Liver (tissue), 9 donors: Measurements from ENCODE around the gene UNC5B. TPM values are rescaled to one million over a fixed set of nuclear protein-coding genes. Genes with fewer than 3 reads are reported as not detected.

ENCODE experiments used
- DNase-seq: peaks from one replicate; pipeline ENCODE4 v3.0.0-alpha.2; 2017; ENCODE audit warnings: low spot score
- H3K27ac ChIP-seq, 2 donors: one replicate each; pipeline ENCODE4 v1.7.0; 2013; ENCODE audit warnings: inconsistent platforms in 2 of 2, low read length in 2 of 2, control low read depth in 1 of 2, low read depth in 1 of 2, mild to moderate bottlenecking in 1 of 2
- H3K27me3 ChIP-seq, 4 donors: one replicate each; pipeline versions ENCODE4 v1.6.1 to v1.7.0; 2013; ENCODE audit warnings: low read length in 3 of 4, inconsistent platforms in 1 of 4, mild to moderate bottlenecking in 1 of 4, moderate library complexity in 1 of 4; ENCODE audit not compliant: control insufficient read depth in 4 of 4, insufficient read depth in 4 of 4
- H3K36me3 ChIP-seq, 4 donors: one replicate each; pipeline versions ENCODE4 v1.6.1 to v1.7.0; 2013; ENCODE audit warnings: low read length in 3 of 4, mild to moderate bottlenecking in 3 of 4, low read depth in 1 of 4, moderate library complexity in 1 of 4; ENCODE audit not compliant: control insufficient read depth in 4 of 4, insufficient read depth in 3 of 4
- H3K4me1 ChIP-seq, 4 donors: one replicate each; pipeline versions ENCODE4 v1.6.1 to v1.7.0; 2013; ENCODE audit warnings: low read length in 3 of 4, mild to moderate bottlenecking in 3 of 4, moderate library complexity in 1 of 4; ENCODE audit not compliant: control insufficient read depth in 4 of 4, insufficient read depth in 4 of 4
- H3K4me3 ChIP-seq, 3 donors: one replicate each; pipeline versions ENCODE4 v1.6.1 to v1.7.0; 2013; ENCODE audit warnings: low read length in 3 of 3, control low read depth in 1 of 3, low read depth in 1 of 3, mild to moderate bottlenecking in 1 of 3
- H3K9ac ChIP-seq, 2 donors: one replicate each; pipeline ENCODE4 v1.7.0; 2013; ENCODE audit warnings: low read length in 2 of 2, mild to moderate bottlenecking in 2 of 2, moderate library complexity in 2 of 2, control low read depth in 1 of 2, low read depth in 1 of 2
- H3K9me3 ChIP-seq, 4 donors: one replicate each; pipeline versions ENCODE4 v1.6.1 to v1.7.0; 2013; ENCODE audit warnings: low read length in 3 of 4; ENCODE audit not compliant: control insufficient read depth in 4 of 4
- ATF3 ChIP-seq: IDR thresholded peaks from 2 replicates; pipeline ENCODE4 v1.6.1; 2016; ENCODE audit warnings: antibody characterized with exemption
- EGR1 ChIP-seq, 2 donors: IDR thresholded peaks; 2 replicates each; pipeline ENCODE4 v1.6.1; 2016 to 2018; ENCODE audit warnings: antibody characterized with exemption in 2 of 2, low read depth in 2 of 2
- FOXA1 ChIP-seq: IDR thresholded peaks from 2 replicates; pipeline ENCODE4 v1.6.1; 2016; ENCODE audit warnings: antibody characterized with exemption
- FOXA2 ChIP-seq: IDR thresholded peaks from 2 replicates; pipeline ENCODE4 v1.6.1; 2016; ENCODE audit warnings: antibody characterized with exemption
- GABPA ChIP-seq, 2 donors: IDR thresholded peaks in 1 of 2; conservative IDR thresholded peaks in 1 of 2; 2 replicates each; pipeline ENCODE4 v1.6.1; 2016; ENCODE audit warnings: antibody characterized with exemption in 2 of 2, mild to moderate bottlenecking in 1 of 2, moderate library complexity in 1 of 2
- HNF4A ChIP-seq, 2 donors: conservative IDR thresholded peaks; 2 replicates each; pipeline ENCODE4 v1.6.1; 2016; ENCODE audit warnings: antibody characterized with exemption in 2 of 2, mild to moderate bottlenecking in 2 of 2
- HNF4G ChIP-seq: IDR thresholded peaks from 2 replicates; pipeline ENCODE4 v1.6.1; 2016; ENCODE audit warnings: antibody characterized with exemption
- JUND ChIP-seq, 2 donors: IDR thresholded peaks; 2 replicates each; pipeline ENCODE4 v1.6.1; 2016; ENCODE audit warnings: antibody characterized with exemption in 2 of 2
- NR2F2 ChIP-seq: IDR thresholded peaks from 2 replicates; pipeline ENCODE4 v1.6.1; 2016; ENCODE audit warnings: antibody characterized with exemption
- RXRA ChIP-seq, 2 donors: IDR thresholded peaks; 2 replicates each; pipeline ENCODE4 v1.6.1; 2017 to 2018; ENCODE audit warnings: antibody characterized with exemption in 2 of 2, mild to moderate bottlenecking in 1 of 2
- SP1 ChIP-seq: IDR thresholded peaks from 2 replicates; pipeline ENCODE4 v1.6.1; 2018; ENCODE audit warnings: antibody characterized with exemption, mild to moderate bottlenecking
- TAF1 ChIP-seq: conservative IDR thresholded peaks from 2 replicates; pipeline ENCODE4 v1.6.1; 2016; ENCODE audit warnings: antibody characterized with exemption, mild to moderate bottlenecking
- YY1 ChIP-seq: IDR thresholded peaks from 2 replicates; pipeline ENCODE4 v1.6.1; 2016; ENCODE audit warnings: antibody characterized with exemption, mild to moderate bottlenecking
- ZBTB33 ChIP-seq: IDR thresholded peaks from 2 replicates; pipeline ENCODE4 v1.6.1; 2016; ENCODE audit warnings: antibody characterized with exemption
- WGBS: extraction: QIAGEN DNeasy Blood & Tissue Kit; methylation state at CpG from one replicate; pipeline ENCODE4 v1.1.7; 2013; 5-methylcytosine and 5-hydroxymethylcytosine counted together
- polyA plus RNA-seq, 2 donors: library from polyadenylated mRNA; stranded (reverse) in 1 of 2; unstranded in 1 of 2; fragments of 200-250 nt in 1 of 2; fragments of >200 nt in 1 of 2; fragmentation: Nextera tagmentation in 1 of 2; extraction: Ambion mirVana in 1 of 2; gene quantifications; one replicate each; pipeline versions ENCODE4 v1.2.1 to v1.2.3, GENCODE V29; 2013 to 2015
- total RNA-seq, 2 donors: library from RNA; depleted of rRNA; stranded (reverse); fragments of >200 nt; gene quantifications; one replicate each; pipeline ENCODE4 v1.2.3, GENCODE V29; 2014
- TF ChIP-seq, protein P1 (sequence below): fragments of 150-350 bp; IDR thresholded peaks from 2 replicates; pipeline ENCODE4 v1.5.1; 2017; ENCODE audit warnings: improper control_type of control experiment, low read depth, low read length; ENCODE audit not compliant: missing input control
- TF ChIP-seq, protein P2 (sequence below): IDR thresholded peaks from 2 replicates; pipeline ENCODE4 v1.6.1; 2016; ENCODE audit warnings: antibody characterized with exemption
- donor health status: healthy.
- donor health status: healthy.
- donor health status: healthy.
- donor health status: healthy.
- donor health status: healthy.

Gene UNC5B
- total and polyA plus RNA-seq, 4 donors, result 0.56 to 1.8 (median 1.3) TPM

DNA sequence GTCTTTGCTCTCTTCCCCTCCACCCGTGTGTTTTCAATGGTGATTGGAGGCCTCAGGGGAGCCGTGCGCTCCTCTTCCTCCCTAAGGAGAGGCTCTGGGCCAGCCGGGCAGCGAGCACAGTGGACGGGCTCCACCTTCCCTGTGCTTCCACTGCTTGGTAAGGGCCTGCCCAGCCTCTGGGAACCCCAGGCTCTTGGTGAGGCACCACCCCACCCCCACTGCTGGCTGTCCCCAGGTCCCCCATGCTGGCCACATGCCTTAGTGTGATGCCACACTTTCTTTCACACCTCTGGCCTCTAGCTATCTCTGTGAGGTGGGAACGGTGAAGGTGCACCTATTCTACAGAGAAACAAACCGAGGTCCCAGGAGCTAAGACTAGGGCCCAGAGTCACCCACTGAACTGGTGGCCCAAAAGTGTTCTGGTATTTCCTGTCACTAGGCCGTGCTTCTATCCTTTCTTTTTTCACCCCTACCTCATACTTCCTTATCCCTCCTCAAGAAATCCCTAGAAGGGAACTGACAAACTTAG lies 53.3 kb downstream of the UNC5B start:
- no peak for DNase-seq
- no peaks in the 10 kb centered on the region for H3K27me3 ChIP-seq
- H3K9me3 ChIP-seq, result no peaks in the 10 kb centered on the region
- H3K9ac ChIP-seq, result no peak overlapping the region
- no peaks in the 10 kb centered on the region for H3K36me3 ChIP-seq
- 87% methylated on average over 9 of the region's 9 CpGs for WGBS
- H3K4me1 ChIP-seq, result peaks cover 0 to 7% (median 2%) of the 10 kb centered on the region in 4 donors
- TF ChIP-seq ATF3 (no peak), JUND (IDR thresholded peaks at IDR 0.05) (no peak), FOXA2 (no peak), YY1 (no peak), HNF4G (no peak), TAF1 (no peak)
- no peak overlapping the region for H3K27ac ChIP-seq
- H3K4me3 ChIP-seq, result no peak overlapping the region

GRCh38 chr10:71266147-71266917 lies 54.0 kb downstream of the UNC5B start:
- no peak for DNase-seq
- Histone ChIP-seq H3K27ac (no peak overlapping the region), H3K27me3 (no peaks in the 10 kb centered on the region), H3K4me3 (no peak overlapping the region), H3K36me3 (no peaks in the 10 kb centered on the region), H3K9ac (no peak overlapping the region), H3K4me1 (peaks cover 0 to 7% (median 2%) of the 10 kb centered on the region in 4 donors), H3K9me3 (no peaks in the 10 kb centered on the region)
- TF ChIP-seq RXRA (IDR thresholded peaks at IDR 0.05), result peak in 1 of 2 donors; percentile 11
- TF ChIP-seq, protein P1, sequence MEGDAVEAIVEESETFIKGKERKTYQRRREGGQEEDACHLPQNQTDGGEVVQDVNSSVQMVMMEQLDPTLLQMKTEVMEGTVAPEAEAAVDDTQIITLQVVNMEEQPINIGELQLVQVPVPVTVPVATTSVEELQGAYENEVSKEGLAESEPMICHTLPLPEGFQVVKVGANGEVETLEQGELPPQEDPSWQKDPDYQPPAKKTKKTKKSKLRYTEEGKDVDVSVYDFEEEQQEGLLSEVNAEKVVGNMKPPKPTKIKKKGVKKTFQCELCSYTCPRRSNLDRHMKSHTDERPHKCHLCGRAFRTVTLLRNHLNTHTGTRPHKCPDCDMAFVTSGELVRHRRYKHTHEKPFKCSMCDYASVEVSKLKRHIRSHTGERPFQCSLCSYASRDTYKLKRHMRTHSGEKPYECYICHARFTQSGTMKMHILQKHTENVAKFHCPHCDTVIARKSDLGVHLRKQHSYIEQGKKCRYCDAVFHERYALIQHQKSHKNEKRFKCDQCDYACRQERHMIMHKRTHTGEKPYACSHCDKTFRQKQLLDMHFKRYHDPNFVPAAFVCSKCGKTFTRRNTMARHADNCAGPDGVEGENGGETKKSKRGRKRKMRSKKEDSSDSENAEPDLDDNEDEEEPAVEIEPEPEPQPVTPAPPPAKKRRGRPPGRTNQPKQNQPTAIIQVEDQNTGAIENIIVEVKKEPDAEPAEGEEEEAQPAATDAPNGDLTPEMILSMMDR, result no peak
- TF ChIP-seq EGR1 (IDR thresholded peaks at IDR 0.05; ENCODE audit: low read depth in 2 of 2), result no peak
- peak; percentile 27 for TF ChIP-seq SP1
- peak; percentile 93 for TF ChIP-seq ATF3
- peak in 1 of 2 donors; percentile 56 for TF ChIP-seq HNF4A (conservative IDR thresholded peaks at IDR 0.05)
- TF ChIP-seq FOXA1, result no peak
- WGBS, result 49% methylated on average over 18 of the region's 18 CpGs

DNA sequence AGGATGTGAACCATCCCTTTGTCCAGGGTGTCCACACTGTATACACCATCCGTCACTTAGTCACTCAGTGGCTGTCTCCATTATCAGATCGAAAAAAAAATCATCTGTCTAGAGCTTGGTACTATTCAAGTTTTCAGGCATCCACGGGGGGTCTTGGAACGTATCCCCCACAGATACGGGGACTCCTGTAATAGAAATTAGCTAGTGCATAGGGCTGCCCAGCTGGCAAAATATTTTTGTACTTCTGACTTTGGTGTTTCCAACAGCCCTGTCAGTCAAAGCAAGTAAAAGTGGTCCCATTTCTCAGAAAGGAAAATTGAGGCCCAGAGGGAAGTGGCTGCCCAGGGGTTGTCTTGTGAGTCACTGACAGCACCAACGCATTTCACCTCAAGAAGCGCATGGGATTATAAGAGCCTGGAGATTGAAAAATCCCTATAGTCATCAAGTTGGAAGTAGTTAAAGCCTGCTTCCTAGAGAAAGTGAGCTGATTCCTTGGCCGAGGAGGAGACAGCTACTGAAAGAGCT lies 54.6 kb downstream of the UNC5B start:
- Histone ChIP-seq H3K9ac (no peak overlapping the region), H3K27ac (no peak overlapping the region), H3K36me3 (no peaks in the 10 kb centered on the region), H3K4me3 (no peak overlapping the region), H3K9me3 (no peaks in the 10 kb centered on the region), H3K4me1 (peaks cover 0 to 7% (median 2%) of the 10 kb centered on the region in 4 donors), H3K27me3 (no peaks in the 10 kb centered on the region)
- DNase-seq, result no peak
- 90% methylated on average over 8 of the region's 8 CpGs for WGBS
- TF ChIP-seq RXRA (IDR thresholded peaks at IDR 0.05) (no peak), ZBTB33 (no peak), ATF3 (no peak), FOXA2 (no peak), GABPA (IDR thresholded peaks at IDR 0.05 in 1 of 2, conservative IDR thresholded peaks at IDR 0.05 in 1 of 2) (no peak), EGR1 (IDR thresholded peaks at IDR 0.05; ENCODE audit: low read depth in 2 of 2) (no peak), NR2F2 (no peak), FOXA1 (no peak)
- TF ChIP-seq, protein P1, result no peak
- TF ChIP-seq, protein P2, sequence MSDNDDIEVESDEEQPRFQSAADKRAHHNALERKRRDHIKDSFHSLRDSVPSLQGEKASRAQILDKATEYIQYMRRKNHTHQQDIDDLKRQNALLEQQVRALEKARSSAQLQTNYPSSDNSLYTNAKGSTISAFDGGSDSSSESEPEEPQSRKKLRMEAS, result no peak
